Type B pancreatic cell (in vitro differentiated cells): ENCODE results near the gene BICD2. TPM values are rescaled to one million over a fixed set of nuclear protein-coding genes. Genes with fewer than 3 reads are reported as not detected.
A peak's percentile ranks its signal among the peaks of the same experiment; 100 is the strongest.

Experiments
- DNase-seq: peaks from one replicate; pipeline ENCODE4 v3.0.0; 2021; ENCODE audit warnings: mixed read lengths; ENCODE audit not compliant: unreplicated experiment; ENCODE audit errors: extremely low spot score
- H3K27ac Mint-ChIP-seq: 2 replicates; pipeline ENCODE4 v1.8.0; 2021; ENCODE audit warnings: mild to moderate bottlenecking, mixed read lengths
- H3K27me3 Mint-ChIP-seq: 2 replicates; pipeline ENCODE4 v1.8.0; 2021; ENCODE audit warnings: mixed read lengths
- H3K36me3 Mint-ChIP-seq: 2 replicates; pipeline ENCODE4 v1.8.0; 2021; ENCODE audit warnings: mixed read lengths
- H3K4me1 Mint-ChIP-seq: one replicate; pipeline ENCODE4 v1.8.0; 2021; ENCODE audit warnings: mixed read lengths; ENCODE audit not compliant: unreplicated experiment
- H3K4me3 Mint-ChIP-seq: 2 replicates; pipeline ENCODE4 v1.8.0; 2021; ENCODE audit warnings: mild to moderate bottlenecking, mixed read lengths
- H3K9me3 Mint-ChIP-seq: 2 replicates; pipeline ENCODE4 v1.8.0; 2021; ENCODE audit warnings: mixed read lengths
- CTCF ChIP-seq: fragments of 200-600 bp; sonication (generic); conservative IDR thresholded peaks from 2 replicates; pipeline ENCODE4 v1.5.0; 2021; ENCODE audit warnings: antibody characterized with exemption, mild to moderate bottlenecking
- total RNA-seq: library from RNA; stranded (reverse); gene quantifications from 2 replicates; pipeline ENCODE4 v1.2.1, GENCODE V29; 2021; ENCODE audit warnings: low replicate concordance

The BICD2 gene
- total RNA-seq, 1 donor from 2014 or later: 28.6 TPM

GRCh38 chr9:92725766-92726165, 38.9 kb downstream of the BICD2 start:
- peak; percentile 51 for DNase-seq
- no peaks in the 10 kb centered on the region for H3K9me3 Mint-ChIP-seq
- H3K36me3 Mint-ChIP-seq: peaks cover 21% of the 10 kb centered on the region
- H3K4me1 Mint-ChIP-seq: peaks cover 22% of the 10 kb centered on the region
- H3K27me3 Mint-ChIP-seq: no peaks in the 10 kb centered on the region
- peak overlapping the region; percentile 62 for H3K27ac Mint-ChIP-seq
- no peak overlapping the region for H3K4me3 Mint-ChIP-seq
- TF ChIP-seq CTCF: no peak

GRCh38 chr9:92725266-92725545, 39.4 kb downstream of the BICD2 start:
- Mint-ChIP-seq H3K4me1 (peaks cover 22% of the 10 kb centered on the region), H3K9me3 (no peaks in the 10 kb centered on the region), H3K27ac (no peak overlapping the region), H3K36me3 (peaks cover 25% of the 10 kb centered on the region), H3K27me3 (no peaks in the 10 kb centered on the region), H3K4me3 (no peak overlapping the region)
- DNase-seq: peak; percentile 54
- no peak for TF ChIP-seq CTCF

GRCh38 chr9:92724528-92725265, 39.9 kb downstream of the BICD2 start:
- no peak for TF ChIP-seq CTCF
- no peaks in the 10 kb centered on the region for H3K9me3 Mint-ChIP-seq
- H3K4me1 Mint-ChIP-seq: peaks cover 22% of the 10 kb centered on the region
- H3K27me3 Mint-ChIP-seq: no peaks in the 10 kb centered on the region
- peaks cover 25% of the 10 kb centered on the region for H3K36me3 Mint-ChIP-seq
- H3K27ac Mint-ChIP-seq: peak overlapping the region; percentile 85
- DNase-seq: peak; percentile 56
- peak overlapping the region; percentile 40 for H3K4me3 Mint-ChIP-seq

GRCh38 chr9:92723801-92724323, 40.8 kb downstream of the BICD2 start:
- Mint-ChIP-seq H3K9me3 (no peaks in the 10 kb centered on the region), H3K4me3 (peak overlapping the region; percentile 40), H3K36me3 (peaks cover 25% of the 10 kb centered on the region), H3K27ac (peak overlapping the region; percentile 85), H3K4me1 (peaks cover 22% of the 10 kb centered on the region), H3K27me3 (no peaks in the 10 kb centered on the region)
- no peak for TF ChIP-seq CTCF
- no peak for DNase-seq

- DNase-seq: no peak
- Mint-ChIP-seq H3K36me3 (peaks cover 25% of the 10 kb centered on the region), H3K27me3 (no peaks in the 10 kb centered on the region), H3K4me1 (peaks cover 22% of the 10 kb centered on the region), H3K27ac (peak overlapping the region; percentile 85), H3K9me3 (no peaks in the 10 kb centered on the region), H3K4me3 (peak overlapping the region; percentile 71)
- TF ChIP-seq CTCF: no peak
Measured at GRCh38 chr9:92723299-92723625, 41.4 kb downstream of the BICD2 start.
